ENCODE measurements around the gene ARPC2. TPM values are rescaled to one million over a fixed set of nuclear protein-coding genes. Genes with fewer than 3 reads are reported as not detected.

Gene ARPC2
- total RNA-seq, 1 donor from 2014 or later: 159 TPM

DNA sequence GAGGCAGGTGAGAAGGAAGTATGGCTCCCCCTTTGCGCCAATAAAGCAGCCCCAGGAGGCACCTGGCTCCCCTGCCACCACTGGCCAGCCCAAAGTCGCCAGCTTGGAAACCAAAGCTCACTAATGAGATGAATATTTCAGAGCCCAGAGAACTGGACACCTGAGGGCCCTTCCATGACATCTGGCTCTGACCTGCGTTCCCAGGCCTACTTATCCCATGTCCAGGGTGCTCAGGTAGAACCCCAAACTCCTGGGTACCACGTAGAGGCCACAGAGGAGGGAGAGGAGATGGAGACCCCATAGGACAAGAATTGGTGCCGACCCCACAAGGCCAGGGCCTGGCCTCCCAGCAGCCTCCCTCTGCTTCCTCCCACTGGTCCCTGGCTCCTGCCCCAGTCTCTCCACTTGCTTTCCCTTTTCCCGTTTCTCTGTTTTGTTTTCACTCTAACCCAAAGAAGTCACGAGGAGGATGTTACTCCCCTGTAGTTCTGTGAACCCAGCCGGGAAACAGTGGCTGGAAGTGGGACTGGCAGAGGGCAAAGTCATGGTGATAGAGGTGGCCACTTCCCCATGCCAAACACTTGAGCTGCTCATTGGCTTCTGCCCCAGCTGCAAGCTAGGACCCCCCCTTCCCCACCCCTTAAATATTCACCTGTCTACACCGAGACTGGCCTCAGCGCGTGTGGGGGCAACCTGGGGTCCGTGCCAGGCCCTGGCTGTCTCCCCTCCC, 74.5 kb downstream of the ARPC2 start:
- Mint-ChIP-seq H3K9me3 (no peaks in the 10 kb centered on the region), H3K27ac (ENCODE audit: unreplicated experiment) (no peak overlapping the region), H3K4me3 (peak overlapping the region; percentile 19), H3K36me3 (ENCODE audit: low read depth) (no peaks in the 10 kb centered on the region), H3K27me3 (ENCODE audit: low read depth) (no peaks in the 10 kb centered on the region), H3K4me1 (peaks cover 30% of the 10 kb centered on the region)
- TF ChIP-seq, protein P1, sequence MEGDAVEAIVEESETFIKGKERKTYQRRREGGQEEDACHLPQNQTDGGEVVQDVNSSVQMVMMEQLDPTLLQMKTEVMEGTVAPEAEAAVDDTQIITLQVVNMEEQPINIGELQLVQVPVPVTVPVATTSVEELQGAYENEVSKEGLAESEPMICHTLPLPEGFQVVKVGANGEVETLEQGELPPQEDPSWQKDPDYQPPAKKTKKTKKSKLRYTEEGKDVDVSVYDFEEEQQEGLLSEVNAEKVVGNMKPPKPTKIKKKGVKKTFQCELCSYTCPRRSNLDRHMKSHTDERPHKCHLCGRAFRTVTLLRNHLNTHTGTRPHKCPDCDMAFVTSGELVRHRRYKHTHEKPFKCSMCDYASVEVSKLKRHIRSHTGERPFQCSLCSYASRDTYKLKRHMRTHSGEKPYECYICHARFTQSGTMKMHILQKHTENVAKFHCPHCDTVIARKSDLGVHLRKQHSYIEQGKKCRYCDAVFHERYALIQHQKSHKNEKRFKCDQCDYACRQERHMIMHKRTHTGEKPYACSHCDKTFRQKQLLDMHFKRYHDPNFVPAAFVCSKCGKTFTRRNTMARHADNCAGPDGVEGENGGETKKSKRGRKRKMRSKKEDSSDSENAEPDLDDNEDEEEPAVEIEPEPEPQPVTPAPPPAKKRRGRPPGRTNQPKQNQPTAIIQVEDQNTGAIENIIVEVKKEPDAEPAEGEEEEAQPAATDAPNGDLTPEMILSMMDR (conservative IDR thresholded peaks at IDR 0.05): no peak
- DNase-seq (ENCODE audit: low read depth, low spot score): no peak

DNA sequence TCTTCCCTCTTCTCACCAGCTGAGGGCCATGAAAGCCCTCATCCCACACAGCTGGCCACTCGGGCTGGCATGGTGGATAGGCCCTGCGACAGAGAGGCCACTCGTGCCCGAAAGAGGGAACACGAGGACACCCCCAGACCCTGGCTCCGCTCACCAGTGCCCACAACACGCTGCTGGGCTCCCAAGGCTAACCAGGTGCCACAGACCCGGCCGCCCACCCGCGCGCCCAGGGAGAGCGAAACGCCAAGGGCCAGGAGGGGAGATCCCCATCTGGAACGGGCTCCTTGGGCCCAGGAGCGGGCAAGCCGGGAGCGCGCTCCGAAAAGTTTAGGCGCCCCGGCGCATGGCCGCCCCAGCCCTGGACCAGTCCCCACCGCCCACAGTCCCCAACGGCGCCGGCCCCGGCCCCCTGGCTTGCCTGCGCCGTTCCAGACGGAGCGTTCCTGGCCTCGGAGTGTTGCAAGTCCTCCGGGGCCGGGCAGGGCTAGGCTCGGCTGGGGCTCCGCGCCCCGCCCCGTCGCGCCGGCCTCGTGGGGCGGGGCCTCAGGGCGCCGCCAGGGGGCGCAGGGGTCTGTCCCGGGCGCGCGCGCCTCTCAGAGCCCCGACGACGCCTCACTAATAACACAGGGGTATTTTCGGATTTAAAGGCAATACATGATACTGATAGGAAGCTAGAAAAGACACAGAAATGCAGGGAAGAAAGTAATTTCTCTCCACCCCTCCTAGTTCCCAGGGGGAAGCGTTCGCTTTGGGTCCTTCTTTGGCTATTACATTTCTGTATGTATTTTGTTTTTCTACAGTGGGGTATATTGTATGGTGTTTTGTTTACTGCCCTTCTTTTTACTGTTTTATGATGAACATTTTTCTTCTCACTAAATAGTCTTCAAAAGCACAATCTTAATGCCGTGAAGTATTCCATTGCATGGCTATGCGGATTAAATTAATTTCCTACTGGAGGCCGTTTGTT, 75.3 kb downstream of the ARPC2 start, which contains the start of gene TMBIM1:
TMBIM1 (minus strand) TSS at position 456 of the 967 bp plus-strand sequence. CDS start 10,362 bp downstream, outside the sequence.
- Mint-ChIP-seq H3K4me1 (peaks cover 21% of the 10 kb centered on the region), H3K4me3 (peak within 1 kb of the TSS; percentile 70), H3K27ac (ENCODE audit: unreplicated experiment) (no peak within 1 kb of the TSS), H3K9me3 (no peaks in the 10 kb centered on the region), H3K27me3 (ENCODE audit: low read depth) (no peaks in the 10 kb centered on the region), H3K36me3 (ENCODE audit: low read depth) (no peaks in the 10 kb centered on the region)
- DNase-seq (ENCODE audit: low read depth, low spot score): peak; percentile 71
- TF ChIP-seq, protein P1 (conservative IDR thresholded peaks at IDR 0.05): peak; percentile 90

DNA sequence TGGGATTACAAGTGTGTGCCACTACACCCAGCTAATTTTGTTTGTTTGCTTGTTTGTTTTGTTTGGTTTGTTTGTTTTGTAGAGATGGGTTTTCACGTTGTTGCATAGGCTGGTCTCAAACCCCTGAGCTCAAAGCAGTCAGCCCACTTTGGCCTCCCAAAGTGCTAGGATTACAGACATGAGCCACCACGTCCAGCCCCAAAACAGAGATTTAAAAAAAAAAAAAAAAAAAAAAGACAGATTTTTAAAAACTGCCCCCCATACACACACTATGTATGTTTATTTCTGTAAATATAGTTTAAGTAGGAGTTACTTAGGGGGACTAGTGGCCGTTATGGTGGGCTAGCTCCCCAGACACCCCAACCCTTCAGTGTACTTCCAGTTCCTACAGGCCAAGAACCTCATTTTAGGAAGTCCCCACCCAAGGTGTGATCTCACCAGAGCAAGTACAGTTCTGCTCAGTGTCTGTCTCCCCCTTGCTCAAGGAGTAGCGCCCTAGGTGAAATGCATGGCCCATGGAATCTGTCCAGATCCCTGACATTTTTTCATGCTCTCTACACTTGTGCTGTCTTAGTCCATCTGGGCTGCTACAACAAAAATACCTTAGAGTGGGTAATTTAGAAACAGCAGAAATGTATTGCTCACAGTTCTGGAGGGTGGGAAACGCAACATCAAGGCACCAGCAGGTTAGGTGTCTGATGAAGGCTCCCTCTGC, 76.9 kb downstream of the ARPC2 start:
- Mint-ChIP-seq H3K4me3 (peak overlapping the region; percentile 12), H3K9me3 (no peaks in the 10 kb centered on the region), H3K4me1 (peaks cover 25% of the 10 kb centered on the region), H3K27ac (ENCODE audit: unreplicated experiment) (no peak overlapping the region), H3K36me3 (ENCODE audit: low read depth) (no peaks in the 10 kb centered on the region), H3K27me3 (ENCODE audit: low read depth) (no peaks in the 10 kb centered on the region)
- no peak for DNase-seq (ENCODE audit: low read depth, low spot score)
- TF ChIP-seq, protein P1 (conservative IDR thresholded peaks at IDR 0.05): no peak

DNA sequence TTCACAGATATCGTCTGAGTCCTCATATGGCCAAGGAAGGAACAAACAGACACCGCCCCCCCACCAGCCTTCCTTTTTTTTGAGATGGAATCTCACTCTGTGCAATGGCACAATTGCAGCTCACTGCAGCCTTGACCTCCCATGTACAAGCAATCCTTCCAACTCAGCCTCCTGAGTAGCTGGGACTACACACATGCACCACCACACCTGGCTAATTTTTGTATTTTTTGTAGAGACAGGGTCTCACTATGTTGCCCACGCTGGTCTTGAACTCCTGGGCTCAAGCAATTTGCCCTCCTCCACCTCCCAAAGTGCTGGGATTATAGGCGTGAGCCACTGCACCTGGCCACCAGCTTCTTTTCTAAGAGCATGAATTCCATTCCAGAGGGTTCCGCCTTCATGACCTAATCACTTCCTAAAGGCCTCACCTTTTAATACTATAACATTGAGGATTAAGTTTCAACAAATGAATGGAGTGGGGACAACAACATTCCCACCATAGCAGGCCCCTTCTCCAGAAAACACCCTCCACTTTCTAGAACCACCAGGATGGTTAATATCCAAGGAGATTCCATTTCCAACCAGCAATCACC, 77.5 kb downstream of the ARPC2 start:
- H3K9me3 Mint-ChIP-seq: no peaks in the 10 kb centered on the region
- H3K27ac Mint-ChIP-seq (ENCODE audit: unreplicated experiment): no peak overlapping the region
- TF ChIP-seq, protein P1 (conservative IDR thresholded peaks at IDR 0.05): no peak

DNA sequence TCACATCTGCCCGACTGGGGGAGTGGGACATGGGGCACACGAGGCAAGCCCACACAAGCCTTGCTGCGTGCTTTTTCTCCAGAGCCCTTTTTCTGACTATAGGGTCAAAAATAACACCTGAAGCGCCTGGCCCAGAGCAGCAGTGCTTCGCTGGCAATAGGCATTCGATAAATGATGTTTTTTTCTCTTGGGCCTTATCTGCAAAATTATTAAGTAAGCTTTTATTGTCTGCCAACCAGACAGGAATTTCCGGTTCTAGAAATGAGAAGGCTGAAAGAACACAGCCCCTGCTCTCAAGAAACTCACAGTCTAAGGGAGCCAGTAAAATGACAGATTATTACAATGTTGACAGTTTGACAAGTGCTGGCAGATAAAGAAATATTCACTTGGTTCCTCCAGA, 78.0 kb downstream of the ARPC2 start:
- H3K27me3 Mint-ChIP-seq (ENCODE audit: low read depth): no peaks in the 10 kb centered on the region
- peaks cover 18% of the 10 kb centered on the region for H3K4me1 Mint-ChIP-seq
- H3K9me3 Mint-ChIP-seq: no peaks in the 10 kb centered on the region
- no peaks in the 10 kb centered on the region for H3K36me3 Mint-ChIP-seq (ENCODE audit: low read depth)
- no peak for DNase-seq (ENCODE audit: low read depth, low spot score)
- H3K4me3 Mint-ChIP-seq: no peak overlapping the region
- TF ChIP-seq, protein P1 (conservative IDR thresholded peaks at IDR 0.05): no peak
- H3K27ac Mint-ChIP-seq (ENCODE audit: unreplicated experiment): no peak overlapping the region

More for the DNA sequence above, 77.5 kb downstream of the ARPC2 start:
- H3K4me3 Mint-ChIP-seq: peak overlapping the region; percentile 12
- H3K27me3 Mint-ChIP-seq (ENCODE audit: low read depth): no peaks in the 10 kb centered on the region
- H3K36me3 Mint-ChIP-seq (ENCODE audit: low read depth): no peaks in the 10 kb centered on the region
- no peak for DNase-seq (ENCODE audit: low read depth, low spot score)
- H3K4me1 Mint-ChIP-seq: peaks cover 23% of the 10 kb centered on the region
